NCI-H2081 treated with DMSO at 0.1 percent for 48 hours (cell line): ENCODE measurements around the gene KLHL2.
A peak's percentile ranks its signal among the peaks of the same experiment; 100 is the strongest.

ENCODE experiments used
- DNase-seq: peaks from one replicate; lab custom pipeline; 2025; lab: John Stamatoyannopoulos, UW

The KLHL2 gene

GRCh38 chr4:165289423-165289785 is 82.0 kb downstream of the KLHL2 start:
- DNase-seq = no peak

GRCh38 chr4:165293061-165293460 is 85.7 kb downstream of the KLHL2 start:
- DNase-seq = no peak

- DNase-seq = no peak
These were observed 86.7 kb downstream of the KLHL2 start for GRCh38 chr4:165293927-165294649.

GRCh38 chr4:165294907-165295306 is 87.5 kb downstream of the KLHL2 start:
- DNase-seq = no peak

- no peak for DNase-seq
These were observed 90.3 kb downstream of the KLHL2 start for GRCh38 chr4:165297626-165298025.

GRCh38 chr4:165299399-165300060 is 92.2 kb downstream of the KLHL2 start:
- no peak for DNase-seq

GRCh38 chr4:165301833-165302232 is 94.5 kb downstream of the KLHL2 start:
- DNase-seq = no peak

GRCh38 chr4:165302658-165303057 is 95.3 kb downstream of the KLHL2 start:
- no peak for DNase-seq

GRCh38 chr4:165308166-165308565 is 100.8 kb downstream of the KLHL2 start:
- DNase-seq = no peak

- no peak for DNase-seq
These were observed 101.2 kb downstream of the KLHL2 start for GRCh38 chr4:165308606-165309005.

GRCh38 chr4:165309456-165309855 is 102.1 kb downstream of the KLHL2 start:
- DNase-seq = no peak

- DNase-seq = no peak
These were observed 105.1 kb downstream of the KLHL2 start for GRCh38 chr4:165312506-165312905.

GRCh38 chr4:165319030-165319429 is 111.7 kb downstream of the KLHL2 start:
- no peak for DNase-seq

GRCh38 chr4:165319509-165319908 is 112.1 kb downstream of the KLHL2 start:
- no peak for DNase-seq

- no peak for DNase-seq
These were observed 117.0 kb downstream of the KLHL2 start for GRCh38 chr4:165324236-165324917.

- DNase-seq = no peak
These were observed 117.5 kb downstream of the KLHL2 start for GRCh38 chr4:165324918-165325304.

- no peak for DNase-seq
These were observed 118.6 kb downstream of the KLHL2 start for GRCh38 chr4:165325732-165326512.

- no peak for DNase-seq
These were observed 119.5 kb downstream of the KLHL2 start for GRCh38 chr4:165326831-165327210.

GRCh38 chr4:165327211-165328100 is 120.1 kb downstream of the KLHL2 start, which contains the start of gene MSMO1:
Gene MSMO1, plus strand, starts transcription at chr4:165327669. Its CDS starts 5,702 bp downstream, at chr4:165333371.
- DNase-seq = peak; percentile 86

GRCh38 chr4:165328101-165328425 is 120.7 kb downstream of the KLHL2 start:
- DNase-seq = no peak

GRCh38 chr4:165328708-165329107 is 121.3 kb downstream of the KLHL2 start:
- DNase-seq = no peak
